ACHN (cell line): ENCODE results near the gene HS6ST2.

ENCODE experiments used
- DNase-seq: peaks from one replicate; pipeline ENCODE4 v3.0.0-alpha.2; 2015
- in situ Hi-C: cut with HindIII; loops from 2 replicates; pipeline ENCODE4 v1.10.0; 2017; ENCODE audit warnings: low sequenced_read_pairs, low pct_ligation_motif_present, low pct_unique_long_range_greater_than_20kb

Gene HS6ST2

DNA sequence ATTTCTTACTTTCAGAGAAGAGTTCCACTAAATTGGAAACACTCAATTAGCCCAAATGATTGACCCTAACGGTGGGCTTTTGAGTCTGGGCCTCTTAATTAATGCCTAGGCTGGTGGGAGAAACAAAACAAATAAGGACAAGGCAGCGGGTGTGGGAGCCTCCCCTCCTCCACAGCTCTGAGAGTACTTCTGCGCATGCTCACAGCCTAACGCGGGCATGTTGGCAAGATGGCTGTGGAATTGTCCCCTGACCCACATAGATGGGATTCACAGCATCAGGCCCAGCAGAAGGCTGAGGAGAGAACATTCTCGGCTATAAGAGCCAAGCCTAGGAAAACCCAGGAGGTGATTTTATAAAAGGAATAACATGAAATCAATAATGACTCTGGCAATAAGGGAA is 230.1 kb downstream of the HS6ST2 start:
- in situ Hi-C loops: no loop called here

DNA sequence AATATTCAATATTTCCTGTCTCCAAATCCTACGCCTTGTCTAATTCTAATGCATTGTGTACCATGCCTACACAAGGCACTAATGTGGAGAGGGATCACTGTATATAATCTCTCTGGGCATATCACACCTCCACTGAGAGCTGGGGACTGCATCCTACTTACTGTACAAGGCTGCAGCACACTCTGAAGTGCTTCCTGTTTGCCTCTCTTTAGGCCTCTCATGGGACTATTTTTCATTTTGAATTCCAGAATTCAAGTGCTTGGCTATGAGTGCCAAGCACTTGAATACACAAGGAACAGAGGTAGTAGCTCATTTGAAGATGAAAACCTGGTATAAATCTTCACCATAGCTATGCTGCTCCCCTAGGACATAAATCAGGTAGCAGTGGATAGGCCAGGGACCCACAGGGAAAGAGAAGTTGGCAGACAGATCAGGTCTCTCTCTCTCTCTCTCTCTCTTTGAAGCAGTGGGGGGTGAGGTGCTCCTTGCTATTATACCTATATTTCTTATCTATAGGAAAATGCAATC is 239.9 kb downstream of the HS6ST2 start:
- no peak for DNase-seq
- in situ Hi-C loops: no loop called here

More for the DNA sequence above, 230.1 kb downstream of the HS6ST2 start:
- DNase-seq: no peak

DNA sequence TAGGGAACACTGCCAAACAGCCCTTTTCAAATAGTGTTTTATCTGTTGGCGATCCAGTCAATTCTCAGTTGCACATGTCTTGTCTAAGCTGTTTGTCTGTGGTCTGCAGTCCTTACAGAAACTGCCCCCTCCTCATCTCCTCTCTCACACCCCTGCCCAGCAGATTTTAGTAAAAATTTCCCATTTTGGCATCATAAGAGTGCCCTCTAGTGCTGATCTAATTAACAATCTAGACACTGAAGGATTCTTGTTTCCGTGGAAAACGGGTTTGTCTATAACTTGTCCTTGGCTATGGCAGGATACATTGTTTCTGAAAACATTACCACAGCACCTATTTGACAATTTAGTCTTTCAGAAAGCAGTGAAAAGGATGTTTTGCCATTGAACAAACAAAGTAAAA is 242.4 kb downstream of the HS6ST2 start:
- in situ Hi-C loops: no loop called here
- DNase-seq: no peak

DNA sequence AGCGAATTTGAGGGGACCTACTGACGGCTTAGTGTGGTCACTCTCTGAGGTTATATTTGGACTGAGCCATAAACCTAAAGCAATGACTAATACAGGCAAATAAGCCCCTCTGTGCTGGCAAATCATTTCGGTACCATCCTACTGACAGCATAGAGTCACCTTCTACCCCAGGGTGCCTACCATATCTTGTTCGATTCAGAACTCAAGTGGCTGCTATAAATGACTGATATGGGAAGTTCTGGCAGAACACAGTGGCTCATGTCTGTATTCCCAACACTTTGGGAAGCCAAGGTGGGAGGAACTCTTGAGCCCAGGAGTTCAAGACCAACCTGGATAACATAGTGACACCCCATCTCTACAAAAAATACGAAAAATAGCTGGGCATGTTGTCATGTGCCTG is 243.5 kb downstream of the HS6ST2 start:
- in situ Hi-C loops: no loop called here
- no peak for DNase-seq

DNA sequence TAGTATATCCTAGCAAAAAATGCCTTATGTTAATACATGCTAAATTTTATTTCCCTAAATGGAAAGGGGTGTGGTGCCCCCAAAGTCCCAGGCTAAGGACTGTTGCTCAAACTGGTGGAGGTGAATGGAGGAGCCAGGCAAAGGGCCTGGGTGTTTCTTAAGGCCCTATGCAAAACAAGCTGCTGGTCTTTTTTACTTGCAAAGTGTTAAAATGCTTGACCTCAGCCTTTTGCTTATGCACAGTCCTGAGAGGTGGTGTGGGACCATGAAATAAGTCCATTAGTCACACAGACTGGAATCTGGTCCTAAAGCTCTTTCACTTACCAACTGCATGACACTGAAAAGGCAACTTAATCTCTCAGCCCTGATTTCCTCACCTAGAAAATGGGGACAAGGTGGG is 246.1 kb downstream of the HS6ST2 start:
- in situ Hi-C loops: no loop called here
- no peak for DNase-seq

DNA sequence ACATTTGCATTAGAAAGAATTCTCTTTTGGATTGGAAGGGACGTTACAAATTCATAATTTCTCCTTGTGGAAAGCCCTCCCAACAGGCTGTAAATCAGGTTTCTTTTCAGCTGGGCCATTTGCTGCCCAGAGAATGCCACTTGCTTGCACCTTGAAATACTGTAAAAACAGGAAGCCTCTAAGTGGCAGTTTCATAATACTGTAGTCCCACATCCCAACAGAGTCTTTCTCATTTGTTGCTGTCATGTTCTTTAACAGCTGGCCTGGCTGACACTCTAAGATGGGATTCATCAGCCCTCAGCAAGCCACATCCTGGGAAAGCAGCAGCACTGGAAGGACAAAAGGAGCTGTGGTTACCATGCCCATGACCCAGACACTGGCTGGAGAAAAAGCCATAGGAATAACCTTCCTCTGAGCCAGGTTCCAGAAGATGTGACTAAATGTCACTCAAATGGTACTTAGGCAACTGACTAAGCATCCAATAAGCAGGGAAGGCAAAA is 247.7 kb downstream of the HS6ST2 start:
- DNase-seq: no peak
- in situ Hi-C loops: no loop called here

DNA sequence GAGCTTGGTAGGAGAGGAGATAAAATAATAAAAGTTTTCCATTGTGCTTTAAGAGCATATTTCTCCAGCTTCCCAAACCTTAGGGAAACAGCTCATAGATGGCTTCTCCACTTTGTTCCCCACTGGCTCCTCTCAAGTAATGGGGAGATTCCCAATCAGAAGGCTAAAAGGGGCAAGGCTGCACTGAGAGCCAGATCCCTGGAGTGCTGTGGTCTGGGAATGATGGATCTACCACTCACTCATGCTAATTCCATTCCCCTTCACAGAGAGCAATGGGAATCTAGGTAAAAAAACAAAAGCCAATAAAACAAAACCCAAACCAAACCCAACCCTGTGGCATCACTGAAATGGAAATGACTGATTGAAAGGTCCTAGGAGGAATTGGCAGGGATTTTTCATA is 249.9 kb downstream of the HS6ST2 start:
- DNase-seq: no peak
- in situ Hi-C loops: no loop called here

DNA sequence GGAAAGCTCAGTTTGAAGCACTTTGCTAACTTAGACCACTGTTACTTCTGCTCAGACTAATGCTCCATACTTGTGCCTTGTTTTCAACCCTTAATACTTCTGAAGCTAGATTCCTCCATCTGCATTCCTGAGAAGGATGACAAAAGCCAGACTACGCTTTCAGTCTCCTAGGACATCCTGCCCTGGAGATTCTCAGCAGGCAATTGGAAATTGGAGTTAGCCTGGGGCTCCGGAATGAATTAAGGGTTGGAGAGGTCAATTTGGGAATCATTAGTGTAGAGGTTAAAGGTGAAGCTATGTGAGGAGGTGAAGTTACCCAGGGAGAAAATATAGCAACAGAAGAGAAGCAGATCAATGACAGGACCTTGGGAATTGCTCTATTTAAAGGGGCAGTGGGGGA is 253.7 kb downstream of the HS6ST2 start:
- DNase-seq: no peak
- in situ Hi-C loops: no loop called here

DNA sequence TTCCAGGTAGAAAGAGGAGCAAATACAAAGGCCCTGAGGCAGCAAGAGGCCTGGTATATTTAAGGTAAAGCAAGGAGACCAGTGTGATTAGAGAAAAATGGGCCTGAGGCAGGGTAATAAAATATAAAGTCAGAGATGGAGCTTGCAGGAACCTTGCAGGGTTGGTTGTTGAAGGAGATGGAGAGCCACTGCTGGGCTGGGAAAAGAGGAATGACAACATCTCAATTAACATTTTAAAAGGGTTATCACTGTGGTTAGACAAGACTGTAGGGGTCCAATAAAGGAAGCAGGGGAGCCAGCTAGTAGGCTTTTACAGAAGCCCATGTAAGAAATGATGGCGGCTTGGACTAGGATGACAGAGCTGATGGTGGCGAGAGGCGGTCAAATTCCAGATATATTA is 264.0 kb downstream of the HS6ST2 start:
- in situ Hi-C loops: no loop called here
- no peak for DNase-seq

DNA sequence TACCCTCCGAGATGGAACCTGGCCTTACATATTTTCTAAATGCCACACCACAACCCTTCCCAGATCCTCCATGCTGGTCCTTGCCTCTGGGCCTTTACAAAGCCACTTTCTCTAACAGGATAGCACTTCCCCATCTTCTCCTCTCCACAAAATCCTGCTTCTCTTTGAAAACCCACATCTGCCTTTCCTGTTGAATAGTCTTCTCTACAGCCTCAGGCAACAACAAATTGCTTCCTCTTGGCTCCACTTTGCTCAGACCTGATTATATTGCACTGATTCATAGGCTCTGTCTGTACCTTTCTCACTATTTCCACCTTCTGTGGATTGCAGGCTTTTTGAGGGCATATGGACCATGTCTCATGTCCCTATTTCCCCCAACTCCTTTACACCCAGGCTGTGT is 265.9 kb downstream of the HS6ST2 start:
- in situ Hi-C loops: no loop called here
- no peak for DNase-seq

DNA sequence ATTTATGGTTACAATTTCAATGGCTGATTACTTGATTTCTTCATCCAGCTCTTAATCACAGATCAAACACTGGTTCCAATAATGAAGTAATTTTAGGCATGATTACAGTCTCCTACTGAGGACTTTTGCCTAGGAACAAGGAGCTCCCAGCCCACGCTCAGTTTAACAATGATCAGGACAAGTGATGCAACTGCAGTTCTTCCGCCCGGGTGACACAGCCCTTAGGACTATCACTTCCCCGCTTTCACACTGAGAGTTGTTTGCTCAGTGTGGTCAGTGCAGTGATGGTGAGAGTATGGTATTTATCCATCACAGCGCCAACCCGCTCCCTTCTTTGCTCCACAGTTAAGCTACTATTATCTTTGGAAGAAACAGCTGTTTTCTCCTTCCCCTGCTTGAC is 266.4 kb downstream of the HS6ST2 start:
- in situ Hi-C loops: no loop called here
- no peak for DNase-seq

DNA sequence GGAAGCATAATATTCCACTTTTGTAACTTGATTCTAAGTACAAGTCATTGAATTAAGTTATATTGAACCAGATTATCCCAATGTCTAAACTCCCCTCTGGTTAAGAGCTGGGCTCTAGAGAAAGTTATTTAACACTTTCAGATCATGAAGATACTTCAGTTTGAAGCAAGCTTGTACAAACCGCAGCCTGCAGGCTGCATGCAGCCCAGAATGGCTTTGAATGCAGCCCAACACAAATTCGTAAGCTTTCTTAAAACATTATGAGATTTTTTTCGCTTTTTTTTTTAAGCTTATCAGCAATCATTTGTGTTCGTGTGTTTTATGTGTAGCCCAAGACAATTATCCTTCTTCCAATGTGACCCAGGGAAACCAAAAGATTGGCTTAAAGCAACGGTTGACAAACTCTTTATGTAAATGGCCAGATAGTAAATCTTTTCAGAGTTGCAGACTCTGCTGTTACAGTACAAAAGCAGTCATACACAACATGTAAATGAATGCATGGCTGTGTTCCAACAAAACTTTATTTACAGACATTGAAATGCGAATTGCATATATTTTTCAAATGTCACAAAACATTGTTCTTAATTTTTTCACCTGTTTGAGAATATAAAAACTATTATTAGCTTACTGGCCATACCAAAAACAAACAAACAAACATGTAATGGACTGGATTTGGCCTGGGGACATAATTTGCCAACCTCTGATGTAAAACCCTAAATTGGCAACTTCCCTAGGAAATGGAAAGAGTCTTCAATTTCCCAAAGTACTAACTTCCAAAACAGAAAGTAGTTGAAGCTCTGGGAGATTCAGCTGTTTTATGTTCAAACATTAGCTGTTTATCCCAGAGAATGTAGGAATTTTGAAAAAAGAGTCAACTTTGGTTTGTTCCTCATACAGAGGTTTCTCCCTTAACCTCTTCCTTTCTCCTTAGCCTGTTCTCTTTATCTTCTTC is 268.5 kb downstream of the HS6ST2 start:
- DNase-seq: no peak
- in situ Hi-C loops: no loop called here

DNA sequence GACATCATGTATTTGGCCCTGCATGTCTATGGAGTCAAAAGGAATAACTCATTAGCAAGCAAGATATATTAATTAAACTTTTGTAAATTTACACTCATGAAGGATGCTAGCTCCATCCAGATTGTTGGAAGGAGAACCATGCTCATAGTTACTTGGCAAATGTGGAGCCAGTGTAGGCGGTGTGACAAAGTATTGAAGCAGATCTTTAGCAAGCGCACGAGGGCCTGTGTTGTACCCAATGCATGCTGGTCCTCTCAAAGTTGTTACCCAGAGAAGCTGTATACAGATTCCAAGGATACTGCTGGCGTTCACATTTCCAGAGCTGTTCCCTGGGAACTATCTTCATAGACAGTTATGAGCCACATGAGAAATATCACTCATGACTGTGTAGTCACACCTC is 273.2 kb downstream of the HS6ST2 start:
- in situ Hi-C loops: no loop called here

DNA sequence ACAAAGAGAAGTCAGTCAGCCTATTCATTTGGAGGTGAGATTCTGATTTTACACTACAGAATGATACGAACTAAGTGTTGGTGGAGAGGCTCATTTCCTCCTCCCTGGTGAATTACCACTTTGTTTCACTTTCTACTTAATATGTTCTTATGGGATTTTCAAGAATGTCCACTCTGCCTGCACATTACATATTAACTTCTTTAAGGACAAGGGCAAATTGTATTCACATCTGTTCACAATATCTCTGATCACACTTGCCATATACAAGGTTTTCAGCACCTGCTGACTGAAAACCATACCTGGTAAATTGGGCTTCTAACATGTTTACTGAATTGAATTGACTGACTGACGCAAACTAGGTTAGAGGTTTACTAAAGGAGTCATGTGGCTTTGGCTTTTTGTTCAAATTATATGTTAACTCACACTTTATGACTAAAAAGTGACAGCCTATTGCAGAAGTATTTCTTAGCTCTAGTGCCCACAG is 281.2 kb downstream of the HS6ST2 start:
- DNase-seq: no peak
- in situ Hi-C loops: no loop called here

More for the DNA sequence above, 273.2 kb downstream of the HS6ST2 start:
- no peak for DNase-seq

DNA sequence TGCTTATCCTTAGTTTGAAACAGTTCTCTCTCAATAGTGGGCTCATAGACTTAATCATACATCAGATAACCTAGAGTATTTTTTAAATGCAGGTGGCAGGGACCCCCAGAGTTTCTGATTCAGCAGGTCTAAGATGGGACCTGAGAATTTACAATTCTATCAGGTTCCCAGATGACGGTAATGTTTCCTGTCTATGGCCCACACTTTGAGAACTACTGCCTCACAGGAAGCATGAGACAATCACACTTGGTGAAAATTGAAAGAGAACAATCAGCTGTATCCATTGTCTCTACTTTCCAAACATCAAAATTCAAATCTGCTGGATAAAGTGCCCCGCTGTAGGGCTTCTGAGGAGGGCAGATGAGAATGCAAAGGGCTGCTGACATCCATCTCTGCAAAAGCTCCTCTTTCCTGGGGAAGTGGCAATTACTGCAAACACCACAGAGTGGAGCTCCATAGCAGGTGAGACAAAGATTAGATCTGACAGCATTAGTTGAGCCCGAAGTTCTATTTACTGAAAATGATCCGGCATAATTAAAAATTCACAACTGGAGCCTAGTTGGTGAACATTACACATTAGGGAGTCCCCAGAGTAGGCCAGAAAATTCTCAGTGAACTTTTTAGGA is 281.8 kb downstream of the HS6ST2 start:
- no peak for DNase-seq
- in situ Hi-C loops: no loop called here

DNA sequence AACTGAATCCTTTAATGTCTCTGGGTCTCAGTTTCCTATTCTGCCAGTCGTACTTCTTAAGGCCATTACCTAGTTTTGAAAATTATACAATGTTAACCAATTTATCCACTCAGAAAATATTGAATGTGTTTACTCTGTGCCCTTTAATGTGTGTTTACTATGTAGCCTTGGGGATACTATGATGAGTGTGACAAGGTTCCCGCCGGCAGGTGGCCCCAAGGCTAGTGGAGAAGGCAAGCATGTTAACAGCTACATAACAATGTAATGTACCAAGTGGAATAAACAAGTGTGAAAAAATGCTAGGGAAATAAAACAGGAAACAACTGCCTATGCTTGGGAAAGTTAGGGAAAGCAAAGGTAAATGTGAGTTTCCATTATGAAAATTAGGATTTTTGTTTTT is 282.3 kb downstream of the HS6ST2 start:
- in situ Hi-C loops: no loop called here
- DNase-seq: no peak

DNA sequence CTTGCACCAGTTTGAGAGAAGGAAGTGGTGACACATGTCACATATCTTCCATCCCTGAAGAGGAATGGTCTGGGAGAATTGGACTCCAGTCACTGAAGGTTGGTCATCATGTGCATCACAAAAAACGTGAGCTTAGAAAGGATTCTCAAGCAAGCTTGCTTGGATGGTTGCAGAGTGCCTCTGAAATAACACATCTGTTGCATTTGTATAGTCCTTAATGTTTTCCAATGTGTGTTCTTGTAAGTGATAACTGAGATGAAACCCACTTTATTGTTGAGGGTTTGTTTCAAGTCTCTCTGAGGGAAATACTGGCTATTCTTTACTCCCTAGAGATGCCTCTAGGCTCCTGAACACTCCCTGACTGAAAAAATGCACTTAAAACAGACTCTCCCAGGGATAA is 285.1 kb downstream of the HS6ST2 start:
- in situ Hi-C loops: no loop called here
- no peak for DNase-seq

DNA sequence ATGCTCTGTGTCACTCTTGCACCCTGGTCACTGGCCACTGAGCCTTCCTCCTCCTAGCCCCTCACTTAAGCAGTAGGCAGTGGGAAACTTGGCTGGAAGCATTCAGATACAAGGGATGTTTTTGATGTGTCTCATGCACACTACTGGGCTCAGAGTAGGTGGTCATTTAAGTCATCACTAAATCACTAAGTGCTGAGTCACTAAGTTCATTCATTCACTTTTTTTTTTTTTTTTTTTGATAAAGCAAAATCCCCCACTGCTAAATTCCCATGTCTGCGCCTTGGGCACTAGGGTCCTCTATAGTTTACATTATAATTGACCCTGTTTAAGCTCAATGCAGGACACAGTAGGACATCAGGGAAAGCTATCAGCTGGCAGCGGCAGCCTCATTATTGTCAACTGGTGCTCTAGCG is 287.2 kb downstream of the HS6ST2 start:
- DNase-seq: no peak
- in situ Hi-C loops: no loop called here

DNA sequence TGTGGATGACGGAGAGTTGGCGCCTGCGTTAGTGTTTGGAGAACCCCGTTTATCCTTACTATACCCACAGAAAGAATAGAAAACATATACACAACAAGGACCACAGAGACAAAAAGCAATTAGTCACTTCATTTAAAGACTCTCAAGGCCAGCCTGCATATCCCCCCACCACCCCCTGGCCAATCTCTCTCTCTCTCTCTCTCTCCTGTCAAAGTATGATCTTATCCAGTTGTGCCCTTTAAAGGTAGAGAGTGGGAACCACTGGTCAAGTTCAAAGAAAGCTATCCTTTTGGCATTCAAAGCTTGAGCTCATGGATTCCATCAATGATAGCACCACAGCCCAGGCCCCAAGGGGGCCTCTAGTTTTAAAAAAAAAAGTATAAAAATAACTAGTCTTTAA is 289.3 kb downstream of the HS6ST2 start:
- in situ Hi-C loops: no loop called here
- DNase-seq: no peak
